HG02973 (cell line): Measurements from ENCODE around the gene FOXO4.

Experiments
- ATAC-seq: cut with Tn5 transposase; IDR thresholded peaks from one replicate; pipeline ENCODE4 v1.9.1; 2021; ENCODE audit warnings: moderate library complexity; ENCODE audit not compliant: unreplicated experiment

FOXO4 gene

DNA sequence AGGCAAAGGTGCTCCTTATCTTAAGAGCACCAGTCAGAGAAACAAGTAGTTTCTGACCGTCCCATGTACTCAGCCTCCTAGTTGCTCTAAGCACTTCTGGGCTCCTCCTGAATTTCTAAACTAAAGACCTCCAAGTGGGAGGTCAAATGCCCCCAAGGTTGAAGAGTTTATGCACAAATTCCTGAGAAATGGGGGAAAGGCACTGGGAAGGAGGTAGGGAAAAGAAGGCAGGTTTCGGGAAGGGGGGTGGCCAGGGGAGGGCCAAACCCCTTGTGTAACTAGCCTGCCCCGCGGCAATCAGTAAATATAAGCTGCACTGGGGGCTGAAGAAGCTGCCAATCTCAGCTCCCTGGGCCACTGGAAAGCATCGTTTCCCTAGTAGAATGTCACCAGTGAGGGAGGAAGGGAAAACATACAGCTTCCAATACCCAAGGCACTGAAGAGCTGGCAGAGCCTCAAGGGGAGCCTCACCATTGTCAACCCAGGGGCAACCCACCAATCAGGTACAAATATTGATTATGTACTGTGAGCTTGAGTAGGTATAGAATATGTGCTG lies 3.4 kb downstream of the FOXO4 start:
- ATAC-seq: no peak

- ATAC-seq: no peak
Measured at GRCh38 chrX:71099736-71100135, 4.1 kb downstream of the FOXO4 start.

DNA sequence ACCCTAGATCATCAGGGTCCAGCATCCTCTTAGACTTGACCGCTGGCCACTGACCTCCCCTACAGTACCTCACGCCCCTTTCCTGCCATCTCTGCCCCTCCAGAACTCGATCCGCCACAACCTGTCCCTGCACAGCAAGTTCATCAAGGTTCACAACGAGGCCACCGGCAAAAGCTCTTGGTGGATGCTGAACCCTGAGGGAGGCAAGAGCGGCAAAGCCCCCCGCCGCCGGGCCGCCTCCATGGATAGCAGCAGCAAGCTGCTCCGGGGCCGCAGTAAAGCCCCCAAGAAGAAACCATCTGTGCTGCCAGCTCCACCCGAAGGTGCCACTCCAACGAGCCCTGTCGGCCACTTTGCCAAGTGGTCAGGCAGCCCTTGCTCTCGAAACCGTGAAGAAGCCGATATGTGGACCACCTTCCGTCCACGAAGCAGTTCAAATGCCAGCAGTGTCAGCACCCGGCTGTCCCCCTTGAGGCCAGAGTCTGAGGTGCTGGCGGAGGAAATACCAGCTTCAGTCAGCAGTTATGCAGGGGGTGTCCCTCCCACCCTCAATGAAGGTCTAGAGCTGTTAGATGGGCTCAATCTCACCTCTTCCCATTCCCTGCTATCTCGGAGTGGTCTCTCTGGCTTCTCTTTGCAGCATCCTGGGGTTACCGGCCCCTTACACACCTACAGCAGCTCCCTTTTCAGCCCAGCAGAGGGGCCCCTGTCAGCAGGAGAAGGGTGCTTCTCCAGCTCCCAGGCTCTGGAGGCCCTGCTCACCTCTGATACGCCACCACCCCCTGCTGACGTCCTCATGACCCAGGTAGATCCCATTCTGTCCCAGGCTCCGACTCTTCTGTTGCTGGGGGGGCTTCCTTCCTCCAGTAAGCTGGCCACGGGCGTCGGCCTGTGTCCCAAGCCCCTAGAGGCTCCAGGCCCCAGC lies 5.2 kb downstream of the FOXO4 start:
- ATAC-seq: no peak

DNA sequence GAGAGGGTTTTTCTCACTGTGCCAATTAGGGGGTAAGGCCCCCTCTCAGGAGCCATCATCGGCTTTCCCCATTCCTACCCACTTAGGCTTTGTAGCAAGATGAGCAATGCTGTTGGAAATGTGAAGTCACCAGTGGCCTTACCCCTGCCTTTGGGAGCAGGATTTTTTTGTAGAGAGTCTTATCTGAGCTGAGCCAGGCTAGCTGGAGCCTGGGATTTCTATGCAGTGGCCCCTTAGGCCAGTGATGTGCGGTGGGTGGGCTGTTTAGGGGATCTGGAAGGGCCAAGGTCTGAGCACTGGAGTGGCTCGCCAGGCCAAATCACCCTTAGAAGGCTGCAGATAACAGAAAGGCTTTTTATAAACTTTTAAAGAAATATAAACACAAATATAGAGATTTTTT lies 6.6 kb downstream of the FOXO4 start:
- ATAC-seq: no peak

GRCh38 chrX:71103110-71103983 lies 7.7 kb downstream of the FOXO4 start:
- ATAC-seq: no peak

- no peak for ATAC-seq
Measured at GRCh38 chrX:71105628-71106027, 10.0 kb downstream of the FOXO4 start.

GRCh38 chrX:71106427-71106826 lies 10.8 kb downstream of the FOXO4 start, which contains the start of gene CXorf65:
CXorf65 (minus strand) TSS chrX:71106740; CDS start chrX:71106556, 184 bp downstream.
- no peak for ATAC-seq

- ATAC-seq: no peak
Measured at GRCh38 chrX:71107245-71107644, 11.6 kb downstream of the FOXO4 start.

DNA sequence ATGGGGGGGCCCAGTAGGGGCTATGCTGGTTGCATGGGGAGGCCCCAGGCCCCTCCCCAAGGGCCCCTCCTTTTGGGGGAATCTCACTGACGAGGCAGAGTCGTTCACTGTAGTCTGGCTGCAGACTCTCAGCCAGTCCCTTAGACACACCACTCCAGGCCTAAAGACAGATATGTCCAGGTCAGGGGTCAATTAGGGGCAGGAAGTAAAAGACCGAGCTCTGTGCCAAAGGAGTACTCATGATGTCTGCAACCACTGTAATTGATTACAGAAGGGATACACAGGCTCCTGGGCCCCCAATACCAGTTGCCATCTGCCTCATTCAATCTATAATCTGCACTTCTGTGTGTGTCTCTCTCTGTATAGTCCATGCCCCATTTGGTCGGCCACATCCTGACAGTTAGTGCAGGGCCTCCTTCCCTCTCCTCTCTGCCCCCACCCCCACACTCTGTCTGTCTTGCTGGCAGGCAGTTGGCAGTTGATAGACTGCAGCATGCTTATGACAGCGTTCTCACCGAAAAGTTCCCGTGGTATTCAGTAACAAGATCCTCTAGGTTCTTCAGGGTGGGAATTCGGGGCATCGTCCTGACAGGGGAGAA lies 12.2 kb downstream of the FOXO4 start:
- no peak for ATAC-seq

DNA sequence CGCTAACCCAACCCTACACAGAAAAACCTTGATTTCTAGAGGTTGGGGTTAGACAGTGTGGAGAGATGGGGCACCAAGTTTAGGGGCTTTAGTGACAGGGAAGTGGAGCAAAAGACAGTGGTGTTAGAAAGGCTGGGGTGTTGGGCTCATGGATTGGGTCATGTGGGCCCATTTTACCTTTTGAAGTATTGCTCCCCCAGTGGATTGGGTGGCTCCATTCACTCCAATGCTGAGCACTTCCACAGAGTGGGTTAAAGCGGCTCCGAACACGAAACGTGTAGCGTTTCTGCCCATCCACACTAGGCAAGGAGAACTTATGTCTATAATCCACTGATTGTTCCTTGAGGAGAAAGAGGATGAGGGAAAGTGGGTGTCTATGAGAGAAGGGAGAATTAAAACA lies 13.4 kb downstream of the FOXO4 start:
- no peak for ATAC-seq

GRCh38 chrX:71111141-71111843 lies 15.6 kb downstream of the FOXO4 start, which contains the start of gene IL2RG:
IL2RG (minus strand) TSS chrX:71111577; CDS start chrX:71111539, 38 bp downstream.
- ATAC-seq: peak; percentile 94

GRCh38 chrX:71111921-71112431 lies 16.3 kb downstream of the FOXO4 start:
- peak; percentile 15 for ATAC-seq

DNA sequence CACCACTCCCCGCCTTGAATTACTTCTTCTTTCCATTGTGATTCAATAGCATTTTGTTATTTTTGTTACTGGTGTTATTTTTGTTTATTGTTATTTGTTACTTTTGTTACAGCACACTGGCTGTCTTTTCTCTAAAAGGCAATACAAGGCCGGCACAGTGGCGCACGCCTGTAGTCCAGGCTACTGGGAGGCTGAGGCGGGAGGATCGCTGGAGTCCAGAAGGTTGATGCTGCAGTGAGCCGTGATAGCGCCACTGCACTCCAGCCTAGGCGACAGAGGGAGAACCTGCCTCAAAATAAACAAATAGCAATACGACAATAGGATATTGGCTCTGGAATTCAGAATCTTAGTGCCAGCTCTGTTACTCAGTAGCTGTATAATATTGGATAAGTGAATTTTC lies 21.7 kb downstream of the FOXO4 start:
- ATAC-seq: no peak

DNA sequence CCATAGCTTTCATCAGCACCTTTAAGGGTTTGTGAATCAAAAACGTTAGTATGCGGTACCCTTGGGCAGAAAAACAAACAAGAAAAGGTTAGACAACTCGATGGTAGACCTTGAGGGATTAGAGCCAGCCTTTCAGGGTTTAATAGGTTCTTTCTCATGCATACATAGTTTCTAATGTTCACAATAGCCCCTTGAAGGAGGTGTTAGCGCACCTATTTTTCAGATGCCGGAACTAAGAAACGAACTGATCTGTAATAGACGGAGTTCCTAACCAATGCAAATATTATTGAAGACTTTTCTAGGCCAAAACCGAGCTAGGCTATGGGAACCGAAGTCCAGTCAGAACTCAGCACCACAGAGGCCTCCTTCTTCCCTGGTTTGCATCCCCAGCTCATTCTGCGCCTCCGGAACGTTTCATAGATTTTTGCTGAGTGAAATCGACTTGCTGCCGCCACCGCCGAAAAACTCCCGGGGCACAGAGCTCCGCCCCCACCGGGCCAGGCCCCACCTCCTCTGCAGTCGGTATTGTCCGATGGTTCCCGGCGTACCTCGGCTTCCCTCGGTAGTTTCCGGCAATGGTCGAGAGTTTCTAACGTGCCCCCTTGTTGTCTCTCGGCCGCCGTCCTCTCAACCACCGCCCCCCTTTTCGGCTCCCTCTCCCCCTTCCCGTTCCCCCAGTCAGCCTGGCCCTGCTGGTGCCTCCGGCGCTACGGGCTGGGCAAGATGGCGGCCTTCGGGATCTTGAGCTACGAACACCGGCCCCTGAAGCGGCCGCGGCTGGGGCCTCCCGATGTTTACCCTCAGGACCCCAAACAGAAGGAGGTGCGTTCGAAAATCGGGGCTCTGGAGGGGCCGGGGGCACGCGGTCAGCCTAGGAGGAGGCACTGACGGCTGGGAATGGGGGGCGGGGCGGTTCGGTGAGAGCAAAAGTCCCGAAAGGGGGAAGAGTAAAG lies 22.7 kb downstream of the FOXO4 start, which contains the start of gene MED12:
TSS of gene MED12 (plus strand) at position 565 of the 953 bp plus-strand sequence. CDS start at position 724, 159 bp downstream.
- ATAC-seq: peak; percentile 89

GRCh38 chrX:71118985-71119535 lies 23.4 kb downstream of the FOXO4 start:
- no peak for ATAC-seq

- no peak for ATAC-seq
Measured at GRCh38 chrX:71128166-71128833, 32.6 kb downstream of the FOXO4 start.

DNA sequence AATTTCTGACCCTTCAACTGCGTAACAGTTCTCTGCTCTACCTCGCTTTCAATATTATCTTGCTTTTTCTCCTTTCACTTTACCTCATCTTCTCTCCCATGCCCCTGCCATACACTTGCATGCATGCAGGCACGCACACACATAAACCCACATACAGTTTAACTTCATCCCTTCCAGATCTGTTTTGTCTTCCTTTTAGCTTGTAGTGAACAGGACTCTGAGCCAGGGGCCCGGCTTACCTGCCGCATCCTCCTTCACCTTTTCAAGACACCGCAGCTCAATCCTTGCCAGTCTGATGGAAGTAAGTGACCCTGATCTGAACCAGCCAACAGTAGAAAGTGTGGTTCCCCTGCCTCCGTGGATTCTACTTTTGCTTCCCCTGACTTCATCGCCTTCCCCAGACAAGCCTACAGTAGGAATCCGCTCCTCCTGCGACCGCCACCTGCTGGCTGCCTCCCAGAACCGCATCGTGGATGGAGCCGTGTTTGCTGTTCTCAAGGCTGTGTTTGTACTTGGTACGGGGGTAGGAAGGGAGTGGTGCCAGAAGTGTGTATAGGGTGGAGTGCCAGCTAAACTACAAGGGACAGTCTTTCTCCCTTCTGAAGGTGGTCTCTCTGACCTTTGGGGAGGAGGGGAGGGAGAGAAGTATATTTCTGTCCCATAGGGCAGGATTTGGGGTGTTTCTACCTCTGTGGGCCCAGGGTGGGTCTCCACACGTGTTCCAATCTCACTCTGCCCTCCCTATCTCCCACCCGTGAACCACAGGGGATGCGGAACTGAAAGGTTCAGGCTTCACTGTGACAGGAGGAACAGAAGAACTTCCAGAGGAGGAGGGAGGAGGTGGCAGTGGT lies 33.5 kb downstream of the FOXO4 start:
- no peak for ATAC-seq
